ENCODE measurements around the gene REXO5.
A peak's percentile ranks its signal among the peaks of the same experiment; 100 is the strongest.

Gene REXO5

DNA sequence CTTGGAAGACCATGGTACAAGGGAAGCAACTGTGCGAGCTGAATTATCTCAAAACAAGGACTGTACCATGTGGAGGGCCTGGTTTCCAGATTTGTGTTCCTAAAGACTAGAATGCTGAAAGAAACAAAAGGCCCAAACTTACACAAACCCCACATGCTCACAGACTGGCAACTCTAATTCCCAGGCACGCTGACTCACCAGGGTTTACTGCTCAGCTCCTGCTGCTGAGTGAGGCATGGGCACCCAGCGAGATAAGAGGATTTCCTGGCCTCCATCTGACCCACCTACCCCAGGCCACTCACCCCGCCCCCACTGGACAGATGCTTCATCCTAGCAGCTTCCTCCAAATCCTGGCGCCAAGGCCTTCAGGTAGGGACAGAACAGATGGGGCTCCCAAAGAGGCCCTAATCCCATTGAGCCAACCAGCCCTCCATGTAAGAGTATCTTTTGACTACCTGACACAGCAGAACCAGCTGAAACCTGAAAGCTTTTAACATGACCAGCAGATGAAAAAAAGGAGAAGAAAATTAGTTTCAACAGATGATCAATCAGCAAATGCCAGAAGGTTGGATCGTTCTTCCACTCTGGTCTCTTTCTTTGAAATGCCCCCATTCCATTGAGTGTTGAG lies 59.9 kb downstream of the REXO5 start:
- TF ChIP-seq, protein P1, sequence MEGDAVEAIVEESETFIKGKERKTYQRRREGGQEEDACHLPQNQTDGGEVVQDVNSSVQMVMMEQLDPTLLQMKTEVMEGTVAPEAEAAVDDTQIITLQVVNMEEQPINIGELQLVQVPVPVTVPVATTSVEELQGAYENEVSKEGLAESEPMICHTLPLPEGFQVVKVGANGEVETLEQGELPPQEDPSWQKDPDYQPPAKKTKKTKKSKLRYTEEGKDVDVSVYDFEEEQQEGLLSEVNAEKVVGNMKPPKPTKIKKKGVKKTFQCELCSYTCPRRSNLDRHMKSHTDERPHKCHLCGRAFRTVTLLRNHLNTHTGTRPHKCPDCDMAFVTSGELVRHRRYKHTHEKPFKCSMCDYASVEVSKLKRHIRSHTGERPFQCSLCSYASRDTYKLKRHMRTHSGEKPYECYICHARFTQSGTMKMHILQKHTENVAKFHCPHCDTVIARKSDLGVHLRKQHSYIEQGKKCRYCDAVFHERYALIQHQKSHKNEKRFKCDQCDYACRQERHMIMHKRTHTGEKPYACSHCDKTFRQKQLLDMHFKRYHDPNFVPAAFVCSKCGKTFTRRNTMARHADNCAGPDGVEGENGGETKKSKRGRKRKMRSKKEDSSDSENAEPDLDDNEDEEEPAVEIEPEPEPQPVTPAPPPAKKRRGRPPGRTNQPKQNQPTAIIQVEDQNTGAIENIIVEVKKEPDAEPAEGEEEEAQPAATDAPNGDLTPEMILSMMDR (conservative IDR thresholded peaks at IDR 0.05; ENCODE audit: low read length): no peak
- DNase-seq (ENCODE audit: low read depth): peak; percentile 86
- no peak overlapping the region for H3K4me3 ChIP-seq (ENCODE audit: low read length)

DNA sequence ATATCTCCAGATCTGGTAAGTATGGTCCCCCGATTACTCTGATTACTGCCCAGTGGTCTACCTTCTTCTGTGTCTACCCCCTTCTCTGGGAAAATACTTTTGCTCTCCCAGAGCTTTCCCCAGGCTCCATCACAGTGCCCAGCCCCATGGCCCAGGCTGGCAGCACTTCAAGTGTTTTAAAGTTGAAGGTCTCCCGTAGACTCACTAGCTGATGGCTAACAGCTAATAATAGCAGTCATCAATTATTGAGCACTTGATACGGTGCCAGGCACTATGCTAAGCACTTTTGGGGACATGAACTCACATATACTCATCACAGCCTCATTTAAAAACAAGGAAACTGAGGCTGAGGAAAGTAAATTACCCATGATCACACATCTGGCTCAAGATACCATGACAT lies 60.5 kb downstream of the REXO5 start:
- TF ChIP-seq, protein P1 (conservative IDR thresholded peaks at IDR 0.05; ENCODE audit: low read length): no peak
- H3K4me3 ChIP-seq (ENCODE audit: low read length): no peak overlapping the region
- no peak for DNase-seq (ENCODE audit: low read depth)

DNA sequence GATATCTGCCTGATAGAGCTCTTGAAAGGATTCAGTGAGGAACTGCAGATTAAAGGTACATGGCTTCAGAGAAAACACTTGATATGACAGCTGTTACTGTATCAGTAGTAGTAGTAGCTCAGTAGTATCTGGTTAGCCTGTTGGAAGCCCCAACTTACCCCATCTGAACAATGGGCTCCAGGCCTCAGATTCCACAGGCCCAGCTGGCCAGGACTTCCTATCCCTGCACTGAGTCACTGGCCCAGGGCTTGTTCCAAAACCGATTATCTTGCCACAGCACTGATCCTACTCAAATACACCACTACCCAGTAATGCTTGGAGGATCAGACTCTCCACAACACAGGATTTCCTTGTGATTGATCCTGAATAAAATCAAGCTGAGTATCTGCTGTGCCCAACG lies 61.3 kb downstream of the REXO5 start:
- peak; percentile 45 for DNase-seq (ENCODE audit: low read depth)
- TF ChIP-seq, protein P1 (conservative IDR thresholded peaks at IDR 0.05; ENCODE audit: low read length): no peak
- H3K4me3 ChIP-seq (ENCODE audit: low read length): no peak overlapping the region

DNA sequence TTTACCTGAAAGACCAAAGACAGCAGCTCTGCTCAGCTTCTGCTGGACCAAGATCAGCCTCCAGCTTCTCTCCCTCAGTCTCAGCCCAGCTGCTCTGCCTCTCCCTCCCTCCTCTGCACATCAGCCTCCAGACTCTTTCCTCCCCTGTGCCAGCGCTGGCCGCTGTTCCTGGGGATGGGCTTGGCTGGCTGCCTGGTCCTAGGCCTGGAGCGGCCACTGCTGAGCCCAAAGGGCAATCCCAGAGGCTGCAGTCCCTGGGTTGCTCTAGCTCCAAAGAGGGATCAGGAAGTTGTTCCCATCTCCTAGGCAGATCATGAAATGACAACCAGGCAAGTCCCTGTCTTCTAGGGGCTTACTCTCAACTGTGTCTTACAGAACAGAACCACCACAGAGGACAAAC lies 62.6 kb downstream of the REXO5 start:
- H3K4me3 ChIP-seq (ENCODE audit: low read length): no peak overlapping the region
- TF ChIP-seq, protein P1 (conservative IDR thresholded peaks at IDR 0.05; ENCODE audit: low read length): no peak
- peak; percentile 73 for DNase-seq (ENCODE audit: low read depth)

DNA sequence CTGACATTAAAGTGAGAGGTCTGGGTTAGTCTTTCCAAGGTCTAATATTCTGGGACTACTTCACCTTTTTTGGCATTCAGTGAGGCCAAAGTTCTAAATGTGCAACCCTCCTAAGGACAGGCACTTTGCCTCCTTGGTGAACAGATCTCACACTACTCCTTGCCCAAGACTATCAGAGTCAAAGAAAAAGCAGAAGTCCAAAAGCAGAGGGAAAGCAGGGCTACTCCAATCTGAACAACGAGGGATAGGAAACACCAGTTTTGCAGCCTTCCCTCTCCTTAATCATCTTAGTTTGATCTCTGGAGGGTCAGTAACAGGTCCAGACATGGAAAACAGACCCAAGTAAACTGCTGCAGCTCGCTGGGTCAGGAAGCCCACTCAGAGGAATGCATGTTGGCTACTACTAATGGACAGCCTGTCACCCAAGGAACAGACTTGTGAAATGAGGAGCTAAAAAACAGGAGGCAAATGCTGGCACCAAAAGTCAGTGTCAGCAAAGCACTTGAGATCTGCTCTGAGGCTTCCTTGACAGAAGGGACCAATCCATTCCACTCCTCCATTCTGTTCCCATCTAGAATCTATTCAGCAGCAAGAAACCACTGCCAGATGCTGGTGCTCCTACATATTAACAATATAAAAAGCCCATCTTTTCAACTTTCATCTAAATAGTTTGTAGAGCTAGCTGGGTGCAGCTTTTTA lies 63.9 kb downstream of the REXO5 start:
- no peak for DNase-seq (ENCODE audit: low read depth)
- H3K4me3 ChIP-seq (ENCODE audit: low read length): no peak overlapping the region
- TF ChIP-seq, protein P1 (conservative IDR thresholded peaks at IDR 0.05; ENCODE audit: low read length): no peak

DNA sequence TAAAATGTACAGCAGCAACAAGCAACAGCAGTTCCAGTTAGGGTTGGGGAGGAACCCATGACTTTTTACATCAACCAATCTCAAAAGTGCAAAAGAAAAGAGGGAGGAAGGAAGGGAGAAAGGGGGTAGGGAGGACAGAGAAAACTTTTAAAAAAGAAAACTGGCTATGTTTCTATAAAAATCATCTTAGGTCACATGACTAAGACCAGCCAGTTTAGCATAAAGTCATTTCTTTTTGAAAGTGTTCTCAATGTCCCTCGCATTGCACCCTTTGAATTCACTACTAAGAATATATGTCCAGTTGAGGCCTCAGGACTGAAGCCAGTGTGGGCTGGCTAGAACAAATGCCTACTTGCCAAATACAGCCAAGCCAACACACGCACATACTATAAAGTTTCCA lies 64.9 kb downstream of the REXO5 start:
- peak; percentile 35 for DNase-seq (ENCODE audit: low read depth)
- H3K4me3 ChIP-seq (ENCODE audit: low read length): no peak overlapping the region
- TF ChIP-seq, protein P1 (conservative IDR thresholded peaks at IDR 0.05; ENCODE audit: low read length): no peak
